ENCODE results near the gene CCER1.

DNA sequence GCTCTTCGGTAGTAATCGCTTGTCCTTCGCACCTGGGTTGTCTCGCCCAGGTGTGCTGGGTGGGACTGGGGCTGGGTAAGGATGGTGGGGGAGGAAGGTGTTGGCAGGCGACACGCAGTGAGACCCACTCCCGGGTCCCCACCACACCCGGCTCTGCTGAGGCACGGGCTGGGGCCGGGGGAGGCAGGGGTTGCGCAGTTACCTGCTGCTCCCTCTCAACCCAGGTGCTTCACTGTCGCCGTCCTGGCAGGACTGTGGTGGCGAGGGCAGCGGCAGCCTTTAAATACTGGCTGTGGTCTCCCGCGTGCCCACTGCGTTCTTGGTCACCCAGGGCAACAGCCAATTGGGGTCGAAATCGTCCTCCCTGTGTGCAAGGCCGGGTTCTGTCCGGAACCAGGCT lies at the start of gene CCER1:
- TF ChIP-seq CTCF (IDR thresholded peaks at IDR 0.05) (no peak), REST (IDR thresholded peaks at IDR 0.05; ENCODE audit: insufficient read depth in 1 of 2, low read depth in 2 of 2, low read length in 1 of 2) (no peak), POLR2AphosphoS5 (IDR thresholded peaks at IDR 0.05; ENCODE audit: low read depth, low read length) (no peak)

Measured in Panc1 (cell line).